Breast epithelium (tissue), 3 donors: ENCODE measurements around the gene PDCD4.

Experiments used
- POLR2AphosphoS5 ChIP-seq, 3 donors: sonication (generic); formaldehyde crosslinking; IDR thresholded peaks; one replicate each; pipeline ENCODE4 v1.6.1; 2017; ENCODE audit warnings: antibody characterized with exemption in 3 of 3
- TF ChIP-seq, protein P1 (sequence below), 3 donors: fragments of 450-650 bp; IDR thresholded peaks; one replicate each; pipeline ENCODE4 v1.5.1; 2016 to 2017; ENCODE audit warnings: antibody characterized with exemption in 3 of 3, mild to moderate bottlenecking in 3 of 3, moderate library complexity in 3 of 3

DNA sequence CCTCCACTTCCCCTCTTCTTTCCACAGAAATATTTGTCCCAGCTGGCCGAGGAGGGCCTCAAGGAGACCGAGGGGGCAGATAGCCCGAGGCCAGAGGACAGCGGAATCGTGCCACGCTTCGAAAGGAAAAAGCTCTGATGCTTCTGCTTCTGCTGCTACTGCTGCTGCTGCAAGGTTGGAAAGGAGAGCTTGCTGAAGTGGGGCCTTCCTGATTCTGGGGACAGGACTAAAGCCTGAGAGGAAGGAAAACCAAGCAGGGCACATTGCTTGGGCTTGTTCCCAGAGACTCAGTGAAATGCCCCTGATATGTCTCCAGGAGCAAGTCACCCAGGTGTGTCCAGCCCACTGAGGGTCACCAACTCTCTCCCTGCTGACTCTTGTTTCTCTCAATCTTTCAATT is 35.9 kb upstream of the PDCD4 start:
- TF ChIP-seq POLR2AphosphoS5 (IDR thresholded peaks at IDR 0.05) = no peak
- TF ChIP-seq, protein P1, sequence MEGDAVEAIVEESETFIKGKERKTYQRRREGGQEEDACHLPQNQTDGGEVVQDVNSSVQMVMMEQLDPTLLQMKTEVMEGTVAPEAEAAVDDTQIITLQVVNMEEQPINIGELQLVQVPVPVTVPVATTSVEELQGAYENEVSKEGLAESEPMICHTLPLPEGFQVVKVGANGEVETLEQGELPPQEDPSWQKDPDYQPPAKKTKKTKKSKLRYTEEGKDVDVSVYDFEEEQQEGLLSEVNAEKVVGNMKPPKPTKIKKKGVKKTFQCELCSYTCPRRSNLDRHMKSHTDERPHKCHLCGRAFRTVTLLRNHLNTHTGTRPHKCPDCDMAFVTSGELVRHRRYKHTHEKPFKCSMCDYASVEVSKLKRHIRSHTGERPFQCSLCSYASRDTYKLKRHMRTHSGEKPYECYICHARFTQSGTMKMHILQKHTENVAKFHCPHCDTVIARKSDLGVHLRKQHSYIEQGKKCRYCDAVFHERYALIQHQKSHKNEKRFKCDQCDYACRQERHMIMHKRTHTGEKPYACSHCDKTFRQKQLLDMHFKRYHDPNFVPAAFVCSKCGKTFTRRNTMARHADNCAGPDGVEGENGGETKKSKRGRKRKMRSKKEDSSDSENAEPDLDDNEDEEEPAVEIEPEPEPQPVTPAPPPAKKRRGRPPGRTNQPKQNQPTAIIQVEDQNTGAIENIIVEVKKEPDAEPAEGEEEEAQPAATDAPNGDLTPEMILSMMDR (IDR thresholded peaks at IDR 0.05) = no peak
